NCI-H1092 (cell line): ENCODE results near the gene BABAM2.
"Not testable (repeated sequence)": the region's sequence is repeated elsewhere in the genome, so short reads cannot be mapped to it uniquely, and the experiment has no call there.

Experiments
- DNase-seq: peaks from one replicate; lab custom pipeline; 2025; lab: John Stamatoyannopoulos, UW

Gene BABAM2

DNA sequence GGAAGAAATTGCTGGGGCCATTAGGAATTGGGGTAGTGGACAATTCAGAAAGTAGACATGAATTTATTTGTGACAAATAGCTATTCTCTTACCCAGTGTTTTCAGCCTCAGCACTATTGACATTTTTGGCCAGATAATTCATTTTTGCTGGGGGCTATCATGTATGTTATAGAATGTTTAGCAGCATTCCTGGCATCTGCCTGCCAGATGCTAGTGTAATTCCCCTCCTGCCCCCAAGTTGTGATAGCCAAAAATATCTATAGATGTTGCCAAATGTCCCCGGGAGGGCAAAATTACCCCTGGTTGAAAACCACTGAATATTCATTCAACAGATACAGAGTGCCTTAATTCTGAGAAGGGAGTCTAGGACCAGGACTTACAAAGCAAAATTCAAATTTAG lies 183.6 kb downstream of the BABAM2 start:
- no peak for DNase-seq

DNA sequence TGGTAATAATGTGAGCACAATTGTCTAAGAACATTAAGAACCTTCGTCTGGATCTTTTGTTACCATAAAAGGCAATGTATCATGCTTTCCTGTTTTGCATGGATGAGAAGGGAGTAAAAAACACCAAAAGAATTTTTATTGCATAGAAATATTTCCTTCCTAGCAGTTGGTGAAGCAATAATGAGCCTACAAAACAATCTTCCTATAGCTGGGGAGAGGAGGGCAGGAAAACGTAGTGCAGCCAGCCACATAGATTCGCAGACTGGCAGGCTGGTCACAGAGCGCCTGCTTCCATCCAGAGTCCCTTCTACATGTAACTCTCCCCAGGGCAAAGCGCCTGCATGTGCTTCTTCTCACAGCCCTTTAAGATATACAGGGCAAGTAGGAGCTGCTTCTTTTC lies 190.4 kb downstream of the BABAM2 start:
- no peak for DNase-seq

DNA sequence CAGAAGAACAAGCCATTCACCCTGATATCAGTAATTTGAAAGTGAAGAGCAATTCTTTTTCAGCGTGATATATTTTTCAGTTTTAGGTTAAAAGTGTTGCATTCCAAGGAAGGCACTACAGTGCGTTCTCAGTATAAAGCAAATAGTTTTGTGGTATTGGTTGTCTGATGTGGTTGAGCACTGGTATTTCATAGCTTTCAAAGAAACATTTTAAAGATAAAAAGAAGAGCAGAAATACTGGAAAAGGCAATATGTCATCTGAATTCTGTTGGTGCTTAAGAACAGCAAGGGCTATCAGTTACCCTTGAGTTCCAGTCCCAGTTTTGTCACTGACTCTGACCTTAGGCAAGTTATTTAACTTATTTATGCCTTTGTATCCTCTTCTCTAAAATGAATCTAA lies 191.6 kb downstream of the BABAM2 start:
- DNase-seq, result no peak

DNA sequence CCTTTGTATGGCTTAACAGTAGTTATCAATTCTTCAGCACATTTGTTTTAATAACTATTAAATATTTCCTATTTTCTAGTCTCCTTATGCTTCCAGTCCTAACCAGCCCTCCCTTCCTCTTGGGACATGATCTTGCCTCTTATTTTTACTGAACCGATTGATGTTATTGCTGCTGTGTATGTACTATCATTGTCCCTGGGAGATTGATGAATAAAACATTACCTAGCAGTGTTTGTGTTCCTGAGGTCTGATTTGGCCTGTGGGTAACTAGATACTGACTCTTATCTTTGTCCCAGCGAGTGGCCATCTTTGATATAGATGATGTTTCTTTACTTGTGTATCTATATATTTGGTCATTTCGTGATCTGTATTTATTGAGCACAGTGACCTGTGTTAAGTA lies 192.9 kb downstream of the BABAM2 start:
- DNase-seq, result no peak

- DNase-seq, result no peak
Observed at GRCh38 chr2:28084564-28084963, 194.0 kb downstream of the BABAM2 start.

DNA sequence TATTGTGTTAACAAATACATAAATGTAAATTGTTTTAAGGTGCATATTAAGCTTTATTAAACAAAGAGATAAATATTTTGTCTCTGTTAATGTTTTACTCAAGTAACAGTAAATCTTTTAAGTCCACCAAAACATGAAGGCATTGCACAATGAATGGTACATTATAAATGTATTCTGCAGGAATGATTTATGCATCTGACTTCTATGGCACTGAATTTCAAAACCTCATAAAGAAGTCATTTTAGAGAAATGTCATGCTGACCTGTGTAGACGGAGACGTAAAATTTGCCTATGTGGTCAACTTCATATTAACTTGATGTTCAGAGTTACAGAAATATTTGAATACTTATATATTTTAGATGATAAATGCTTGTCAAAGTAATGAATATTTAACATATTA lies 194.7 kb downstream of the BABAM2 start:
- no peak for DNase-seq

DNA sequence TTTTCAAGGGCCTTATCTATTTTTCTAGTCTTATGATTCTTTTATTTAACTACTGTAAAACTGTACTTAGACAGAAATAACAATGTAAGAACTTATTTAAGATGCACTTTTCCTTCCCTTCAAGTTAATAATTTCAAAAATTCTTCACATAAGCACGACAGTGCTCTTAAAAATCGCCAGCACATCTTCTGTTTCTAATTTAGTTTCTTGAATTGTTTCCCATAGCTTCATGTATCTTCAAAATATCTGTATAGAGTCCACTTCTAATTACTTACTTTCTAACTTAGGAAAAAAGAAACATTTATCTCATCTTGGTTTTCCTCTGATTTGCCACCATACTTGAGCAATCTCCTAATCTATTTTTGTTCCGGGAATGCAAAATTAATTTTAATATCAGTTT lies 196.1 kb downstream of the BABAM2 start:
- DNase-seq, result no peak

- no peak for DNase-seq
Observed at GRCh38 chr2:28088970-28089369, 198.4 kb downstream of the BABAM2 start.

DNA sequence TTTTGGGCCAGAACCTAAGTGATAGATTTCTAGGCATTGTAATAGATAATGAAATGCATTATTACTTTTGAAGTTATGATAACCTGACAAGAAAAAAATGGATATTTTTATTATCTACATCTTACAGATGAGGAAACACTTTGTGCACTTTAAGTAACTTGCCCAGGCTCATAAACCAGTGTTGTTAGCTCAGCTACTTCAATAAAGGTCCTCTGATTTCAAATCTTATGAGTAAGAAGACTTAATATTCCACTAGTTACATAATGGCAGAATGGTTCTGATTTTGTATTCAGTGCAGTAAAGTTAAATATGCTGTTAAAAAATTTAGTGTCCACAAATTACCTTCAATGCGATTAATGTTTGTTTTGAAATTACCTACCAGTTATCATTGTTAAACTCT lies 199.0 kb downstream of the BABAM2 start:
- no peak for DNase-seq

- no peak for DNase-seq
Observed at GRCh38 chr2:28093308-28093707, 202.8 kb downstream of the BABAM2 start.

- no peak for DNase-seq
Observed at GRCh38 chr2:28093768-28094167, 203.2 kb downstream of the BABAM2 start.

DNA sequence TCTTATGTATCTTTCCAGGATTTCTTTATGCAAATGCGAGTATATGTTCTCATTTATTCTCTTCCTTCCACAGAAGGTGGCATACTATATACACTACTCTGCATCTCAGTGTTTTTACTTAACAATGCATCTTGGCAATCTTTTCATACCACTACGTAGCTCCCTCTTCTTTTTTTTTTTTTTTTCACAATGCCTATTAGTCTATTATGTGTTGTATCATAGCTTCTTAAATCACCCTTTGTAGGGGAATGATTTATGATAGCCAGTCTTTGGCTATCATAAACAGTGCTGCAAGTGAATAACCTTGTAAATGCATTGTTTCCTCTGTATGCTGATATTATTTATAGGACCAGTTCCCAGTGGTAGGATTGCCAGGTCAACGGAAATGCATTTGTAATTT lies 204.2 kb downstream of the BABAM2 start:
- no peak for DNase-seq

DNA sequence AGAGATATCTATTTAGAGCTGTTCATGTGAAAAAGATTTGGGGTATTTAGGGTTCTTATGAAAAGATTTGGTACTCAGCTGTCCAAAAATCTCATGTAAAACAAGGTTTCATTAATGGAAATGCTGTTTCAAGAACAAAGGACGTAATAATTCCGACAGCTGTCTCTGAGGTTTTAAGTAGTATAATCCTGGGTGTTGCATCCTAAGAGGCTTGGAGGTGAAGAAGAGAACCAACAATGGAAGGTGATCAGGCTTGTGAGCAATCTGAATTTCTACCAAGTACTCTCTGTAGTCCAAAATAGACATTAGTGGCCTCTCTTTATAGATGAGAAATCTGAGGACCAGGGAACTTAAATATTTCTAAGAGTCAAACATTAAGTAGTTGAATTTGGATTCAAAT lies 205.1 kb downstream of the BABAM2 start:
- no peak for DNase-seq

DNA sequence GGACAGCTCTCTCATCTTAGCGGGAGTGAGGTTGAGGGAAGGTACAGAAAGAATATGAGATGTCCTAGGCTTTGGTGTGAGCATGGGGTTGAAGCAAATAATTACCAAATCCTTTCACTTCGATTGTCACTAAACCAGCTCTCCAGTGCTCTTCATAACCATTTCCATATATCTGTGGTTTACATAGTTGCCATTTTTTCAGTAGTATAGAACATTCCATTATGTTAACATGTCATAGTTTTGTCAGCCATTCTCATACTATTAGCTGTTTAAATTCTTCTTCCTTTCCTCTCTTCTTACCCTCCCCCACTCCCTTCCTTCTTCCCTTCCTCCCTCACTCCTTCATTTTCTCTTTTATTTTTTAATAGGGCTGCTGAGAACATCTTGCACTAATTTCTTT lies 205.9 kb downstream of the BABAM2 start:
- DNase-seq, result no peak

GRCh38 chr2:28098501-28099225 lies 208.1 kb downstream of the BABAM2 start:
- DNase-seq, result no peak

- DNase-seq, result no peak
Observed at GRCh38 chr2:28101123-28101522, 210.6 kb downstream of the BABAM2 start.

DNA sequence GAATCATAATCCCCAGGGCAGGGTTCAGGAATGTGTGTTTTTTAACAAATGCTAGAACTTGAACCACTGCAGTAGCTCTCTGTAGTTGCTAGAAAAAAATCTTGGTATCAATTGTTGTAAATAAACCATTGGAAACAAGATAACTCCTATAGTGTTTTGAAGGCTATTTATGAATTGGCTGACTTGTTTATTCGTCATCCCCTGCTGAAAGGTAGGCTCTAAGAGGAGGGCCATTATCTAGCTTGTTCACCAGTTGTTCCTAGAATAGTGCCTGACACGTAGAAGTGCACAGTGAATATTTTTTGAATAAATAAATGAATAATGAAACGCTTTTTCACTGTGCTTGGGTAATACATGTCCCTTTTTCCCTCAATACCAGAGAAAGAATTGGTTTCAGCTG lies 211.4 kb downstream of the BABAM2 start:
- DNase-seq, result no peak

GRCh38 chr2:28102455-28102874 lies 211.9 kb downstream of the BABAM2 start:
- DNase-seq, result no peak

DNA sequence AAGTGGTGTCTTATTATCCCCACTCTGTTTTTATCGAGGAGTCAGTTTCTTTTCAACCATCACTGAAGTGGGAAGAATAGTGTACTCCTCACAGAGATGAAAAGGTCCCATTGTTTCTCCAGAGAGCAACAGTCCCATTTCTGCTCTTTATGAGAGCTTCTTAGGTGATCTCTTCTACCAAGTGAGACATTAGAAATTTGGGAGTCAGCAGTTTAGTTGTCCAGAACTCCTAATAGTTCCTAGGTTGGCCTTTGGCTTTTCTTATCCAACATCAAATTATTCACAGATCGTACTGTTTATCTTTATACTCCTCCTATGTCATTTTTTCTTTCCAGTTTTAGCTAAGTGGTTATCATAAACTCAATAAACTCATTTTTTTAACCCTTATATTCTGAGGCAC lies 213.1 kb downstream of the BABAM2 start:
- DNase-seq, result no peak

- no peak for DNase-seq
Observed at GRCh38 chr2:28108143-28108542, 217.6 kb downstream of the BABAM2 start.

- DNase-seq, result not testable (repeated sequence)
Observed at GRCh38 chr2:28113771-28114170, 223.2 kb downstream of the BABAM2 start.

DNA sequence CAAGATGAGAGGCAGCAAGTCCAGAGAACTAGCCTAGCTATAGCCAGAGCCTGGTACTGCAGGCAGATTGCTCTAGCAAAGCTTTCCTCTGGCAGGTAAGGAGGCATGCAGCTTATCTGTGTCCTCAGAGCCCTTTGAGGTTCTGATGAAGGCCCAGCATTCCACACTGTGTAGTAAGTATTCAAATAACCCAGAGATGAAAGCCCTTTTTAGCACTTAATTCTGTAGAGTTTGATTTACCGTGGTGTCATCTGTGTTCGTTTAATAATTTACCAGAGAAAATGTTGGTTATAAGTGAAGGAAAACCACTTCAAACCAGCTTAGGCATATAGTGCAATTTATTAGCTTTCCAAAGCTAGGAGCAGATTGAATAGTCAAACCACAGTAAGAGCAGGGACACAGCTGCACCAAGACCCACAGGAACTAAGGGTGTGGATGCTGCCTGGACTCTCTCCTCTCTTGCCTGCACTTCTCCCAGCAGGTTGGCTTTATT lies 226.6 kb downstream of the BABAM2 start:
- no peak for DNase-seq

DNA sequence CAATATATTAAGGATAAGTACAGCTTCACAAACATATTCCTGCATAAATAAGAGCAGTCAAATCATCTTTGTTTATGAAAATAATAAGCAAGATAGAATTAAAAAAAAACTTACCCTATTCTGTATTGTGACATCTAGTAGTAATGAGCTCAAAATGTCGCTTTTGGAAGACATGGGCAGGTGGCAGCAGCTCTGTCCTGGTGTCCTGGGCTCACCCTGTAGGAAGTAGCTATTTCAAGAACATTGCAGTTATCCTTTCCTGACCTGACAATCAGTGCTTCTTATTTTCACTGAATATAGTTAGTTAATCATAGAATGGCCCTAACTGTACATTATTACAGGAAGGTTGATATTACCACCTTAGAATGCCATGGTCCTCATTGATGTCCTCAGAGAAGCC lies 229.1 kb downstream of the BABAM2 start:
- no peak for DNase-seq

GRCh38 chr2:28128281-28128950 lies 237.9 kb downstream of the BABAM2 start:
- no peak for DNase-seq
